ENCODE data around the gene TUBB6.

The TUBB6 gene

DNA sequence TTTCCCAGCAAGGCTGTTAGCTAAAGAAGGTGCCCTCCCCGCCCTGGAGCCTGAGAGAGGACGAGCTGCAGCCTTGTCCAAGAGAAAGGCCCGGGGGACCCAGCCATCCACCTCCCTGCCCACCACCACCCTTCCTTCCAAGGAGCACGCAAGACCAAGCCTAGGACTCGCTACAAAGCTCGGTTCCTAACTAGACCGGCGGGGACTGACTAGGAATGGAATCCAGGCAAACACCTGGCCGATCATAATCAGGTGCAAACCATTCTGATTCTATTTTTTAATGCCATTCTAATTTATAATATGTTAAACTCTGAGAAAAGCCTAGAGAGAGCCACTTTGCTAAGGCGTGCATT, 19.7 kb upstream of the TUBB6 start:
- ChIA-PET CTCF (no interaction called here), POLR2A (no interaction called here)
- no peak for DNase-seq (ENCODE audit: extremely low spot score)
- TF ChIP-seq LEF1 (IDR thresholded peaks at IDR 0.05; ENCODE audit: borderline replicate concordance) (no peak), SP1 (IDR thresholded peaks at IDR 0.05) (no peak), L3MBTL2 (conservative IDR thresholded peaks at IDR 0.05) (no peak), HDGF (IDR thresholded peaks at IDR 0.05; ENCODE audit: borderline replicate concordance) (no peak), TARDBP (IDR thresholded peaks at IDR 0.05) (no peak), FOXA1 (IDR thresholded peaks at IDR 0.05) (no peak), BHLHE40 (IDR thresholded peaks at IDR 0.05; ENCODE audit: borderline replicate concordance) (no peak), ZNF384 (IDR thresholded peaks at IDR 0.05) (no peak), FOXM1 (IDR thresholded peaks at IDR 0.05; ENCODE audit: borderline replicate concordance) (no peak), ELF4 (IDR thresholded peaks at IDR 0.05) (no peak), CTBP1 (IDR thresholded peaks at IDR 0.05; ENCODE audit: borderline replicate concordance) (no peak), ARNT (IDR thresholded peaks at IDR 0.05) (no peak), PKNOX1 (IDR thresholded peaks at IDR 0.05) (no peak), SUZ12 (IDR thresholded peaks at IDR 0.05) (no peak), NFRKB (IDR thresholded peaks at IDR 0.05) (no peak), FOXK2 (IDR thresholded peaks at IDR 0.05) (no peak)

GRCh38 chr18:12290086-12290485, 18.0 kb upstream of the TUBB6 start:
- POLR2A ChIA-PET, result no interaction called here
- no peak for TF ChIP-seq L3MBTL2 (conservative IDR thresholded peaks at IDR 0.05)
- no peak for TF ChIP-seq CTBP1 (IDR thresholded peaks at IDR 0.05; ENCODE audit: borderline replicate concordance)
- no peak for DNase-seq (ENCODE audit: extremely low spot score)
- CTCF ChIA-PET, result interaction anchor here (1.4 kb wide), 1 partner anchor 18 kb away, joined by 4 read pairs; no protein-coding TSS in a partner anchor

- ChIA-PET CTCF (no interaction called here), POLR2A (no interaction called here)
- no peak for DNase-seq (ENCODE audit: extremely low spot score)
- TF ChIP-seq ARNT (IDR thresholded peaks at IDR 0.05), result no peak
- TF ChIP-seq FOXK2 (IDR thresholded peaks at IDR 0.05), result no peak
- TF ChIP-seq HDGF (IDR thresholded peaks at IDR 0.05; ENCODE audit: borderline replicate concordance), result no peak
- TF ChIP-seq FOXA1 (IDR thresholded peaks at IDR 0.05), result no peak
- no peak for TF ChIP-seq CTBP1 (IDR thresholded peaks at IDR 0.05; ENCODE audit: borderline replicate concordance)
- no peak for TF ChIP-seq L3MBTL2 (conservative IDR thresholded peaks at IDR 0.05)
- no peak for TF ChIP-seq ZNF384 (IDR thresholded peaks at IDR 0.05)
- no peak for TF ChIP-seq PKNOX1 (IDR thresholded peaks at IDR 0.05)
- TF ChIP-seq NFRKB (IDR thresholded peaks at IDR 0.05), result no peak
- no peak for TF ChIP-seq SUZ12 (IDR thresholded peaks at IDR 0.05)
- TF ChIP-seq BHLHE40 (IDR thresholded peaks at IDR 0.05; ENCODE audit: borderline replicate concordance), result no peak
- no peak for TF ChIP-seq ELF4 (IDR thresholded peaks at IDR 0.05)
- no peak for TF ChIP-seq FOXM1 (IDR thresholded peaks at IDR 0.05; ENCODE audit: borderline replicate concordance)
- TF ChIP-seq LEF1 (IDR thresholded peaks at IDR 0.05; ENCODE audit: borderline replicate concordance), result no peak
- no peak for TF ChIP-seq SP1 (IDR thresholded peaks at IDR 0.05)
Observed at GRCh38 chr18:12291161-12291560, 16.9 kb upstream of the TUBB6 start.

DNA sequence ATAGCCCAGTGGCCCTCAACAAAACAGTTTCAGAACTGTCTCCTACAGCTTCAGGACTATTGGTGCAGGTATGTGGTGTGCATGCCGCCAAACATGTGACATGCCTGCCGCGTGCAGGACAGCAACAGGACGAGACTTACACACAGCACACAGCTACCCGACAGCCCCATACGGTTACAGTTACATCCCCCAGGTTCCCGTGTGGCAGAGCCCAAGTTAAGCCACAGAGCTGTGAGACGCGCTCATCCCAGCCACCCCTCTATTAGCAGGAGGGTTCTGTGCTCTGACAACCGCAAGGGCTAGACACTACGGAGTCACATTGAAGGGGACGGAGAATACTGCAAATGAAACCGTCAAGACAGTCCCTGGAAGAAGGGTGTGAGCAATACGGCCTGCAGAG, 16.4 kb upstream of the TUBB6 start:
- CTCF ChIA-PET, result no interaction called here

DNA sequence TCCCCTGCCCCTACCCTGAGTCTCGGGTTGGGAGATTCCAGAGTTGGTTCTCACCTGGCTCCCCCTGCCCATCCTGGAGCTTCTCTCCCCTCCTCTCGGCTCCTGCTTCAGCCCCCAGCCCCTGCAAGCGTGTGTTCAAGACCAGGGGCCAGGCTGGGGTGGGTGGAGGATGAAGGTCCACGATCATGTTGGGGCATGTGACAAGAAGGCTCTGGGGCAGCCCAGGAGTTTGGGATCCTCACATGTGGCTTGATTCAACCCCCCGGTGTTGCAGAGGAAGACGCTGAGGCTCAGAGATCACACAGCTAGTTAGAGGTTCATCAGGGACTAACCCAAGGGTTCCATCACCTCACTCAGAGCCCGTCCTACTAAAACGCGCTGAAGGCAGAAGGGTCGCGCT, 14.2 kb upstream of the TUBB6 start:
- DNase-seq (ENCODE audit: extremely low spot score), result no peak
- TF ChIP-seq TARDBP (IDR thresholded peaks at IDR 0.05) (no peak), PKNOX1 (IDR thresholded peaks at IDR 0.05) (no peak), SUZ12 (IDR thresholded peaks at IDR 0.05) (no peak), ARNT (IDR thresholded peaks at IDR 0.05) (no peak), FOXK2 (IDR thresholded peaks at IDR 0.05) (no peak), FOXA1 (IDR thresholded peaks at IDR 0.05) (no peak), ELF4 (IDR thresholded peaks at IDR 0.05) (no peak), L3MBTL2 (conservative IDR thresholded peaks at IDR 0.05) (no peak), LEF1 (IDR thresholded peaks at IDR 0.05; ENCODE audit: borderline replicate concordance) (no peak), SP1 (IDR thresholded peaks at IDR 0.05) (no peak), FOXM1 (IDR thresholded peaks at IDR 0.05; ENCODE audit: borderline replicate concordance) (no peak), HDGF (IDR thresholded peaks at IDR 0.05; ENCODE audit: borderline replicate concordance) (no peak), BHLHE40 (IDR thresholded peaks at IDR 0.05; ENCODE audit: borderline replicate concordance) (no peak), ZNF384 (IDR thresholded peaks at IDR 0.05) (no peak)
- CTCF ChIA-PET, result interaction anchor here (0.6 kb wide), 1 partner anchor 22 kb away, joined by 3 read pairs; no protein-coding TSS in a partner anchor
- POLR2A ChIA-PET, result no interaction called here

More for the DNA sequence above, 16.4 kb upstream of the TUBB6 start:
- no peak for DNase-seq (ENCODE audit: extremely low spot score)
- TF ChIP-seq SP1 (IDR thresholded peaks at IDR 0.05) (no peak), ARNT (IDR thresholded peaks at IDR 0.05) (no peak), FOXA1 (IDR thresholded peaks at IDR 0.05) (no peak), NFRKB (IDR thresholded peaks at IDR 0.05) (no peak), LEF1 (IDR thresholded peaks at IDR 0.05; ENCODE audit: borderline replicate concordance) (no peak), CTBP1 (IDR thresholded peaks at IDR 0.05; ENCODE audit: borderline replicate concordance) (no peak), FOXK2 (IDR thresholded peaks at IDR 0.05) (no peak), TARDBP (IDR thresholded peaks at IDR 0.05) (no peak), HDGF (IDR thresholded peaks at IDR 0.05; ENCODE audit: borderline replicate concordance) (no peak), SUZ12 (IDR thresholded peaks at IDR 0.05) (no peak), L3MBTL2 (conservative IDR thresholded peaks at IDR 0.05) (no peak), PKNOX1 (IDR thresholded peaks at IDR 0.05) (no peak)
- POLR2A ChIA-PET, result interaction anchor here (0.7 kb wide), 1 partner anchor 8 kb away, joined by 3 read pairs; no protein-coding TSS in a partner anchor

Measured in HEK293T (cell line).